ENCODE data around the gene KCNB1.

GRCh38 chr20:49337357-49337756, 145.1 kb downstream of the KCNB1 start:
- TF ChIP-seq, protein P1, sequence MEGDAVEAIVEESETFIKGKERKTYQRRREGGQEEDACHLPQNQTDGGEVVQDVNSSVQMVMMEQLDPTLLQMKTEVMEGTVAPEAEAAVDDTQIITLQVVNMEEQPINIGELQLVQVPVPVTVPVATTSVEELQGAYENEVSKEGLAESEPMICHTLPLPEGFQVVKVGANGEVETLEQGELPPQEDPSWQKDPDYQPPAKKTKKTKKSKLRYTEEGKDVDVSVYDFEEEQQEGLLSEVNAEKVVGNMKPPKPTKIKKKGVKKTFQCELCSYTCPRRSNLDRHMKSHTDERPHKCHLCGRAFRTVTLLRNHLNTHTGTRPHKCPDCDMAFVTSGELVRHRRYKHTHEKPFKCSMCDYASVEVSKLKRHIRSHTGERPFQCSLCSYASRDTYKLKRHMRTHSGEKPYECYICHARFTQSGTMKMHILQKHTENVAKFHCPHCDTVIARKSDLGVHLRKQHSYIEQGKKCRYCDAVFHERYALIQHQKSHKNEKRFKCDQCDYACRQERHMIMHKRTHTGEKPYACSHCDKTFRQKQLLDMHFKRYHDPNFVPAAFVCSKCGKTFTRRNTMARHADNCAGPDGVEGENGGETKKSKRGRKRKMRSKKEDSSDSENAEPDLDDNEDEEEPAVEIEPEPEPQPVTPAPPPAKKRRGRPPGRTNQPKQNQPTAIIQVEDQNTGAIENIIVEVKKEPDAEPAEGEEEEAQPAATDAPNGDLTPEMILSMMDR (IDR thresholded peaks at IDR 0.05), result no peak
- no peak for TF ChIP-seq POLR2A (IDR thresholded peaks at IDR 0.05)

Data from prostate gland (tissue), 2 donors.